ENCODE data around the gene SPAG9.
A peak's percentile ranks its signal among the peaks of the same experiment; 100 is the strongest.

Gene SPAG9

GRCh38 chr17:50961282-50962220 lies 159.1 kb downstream of the SPAG9 start:
- TF ChIP-seq, protein P1, sequence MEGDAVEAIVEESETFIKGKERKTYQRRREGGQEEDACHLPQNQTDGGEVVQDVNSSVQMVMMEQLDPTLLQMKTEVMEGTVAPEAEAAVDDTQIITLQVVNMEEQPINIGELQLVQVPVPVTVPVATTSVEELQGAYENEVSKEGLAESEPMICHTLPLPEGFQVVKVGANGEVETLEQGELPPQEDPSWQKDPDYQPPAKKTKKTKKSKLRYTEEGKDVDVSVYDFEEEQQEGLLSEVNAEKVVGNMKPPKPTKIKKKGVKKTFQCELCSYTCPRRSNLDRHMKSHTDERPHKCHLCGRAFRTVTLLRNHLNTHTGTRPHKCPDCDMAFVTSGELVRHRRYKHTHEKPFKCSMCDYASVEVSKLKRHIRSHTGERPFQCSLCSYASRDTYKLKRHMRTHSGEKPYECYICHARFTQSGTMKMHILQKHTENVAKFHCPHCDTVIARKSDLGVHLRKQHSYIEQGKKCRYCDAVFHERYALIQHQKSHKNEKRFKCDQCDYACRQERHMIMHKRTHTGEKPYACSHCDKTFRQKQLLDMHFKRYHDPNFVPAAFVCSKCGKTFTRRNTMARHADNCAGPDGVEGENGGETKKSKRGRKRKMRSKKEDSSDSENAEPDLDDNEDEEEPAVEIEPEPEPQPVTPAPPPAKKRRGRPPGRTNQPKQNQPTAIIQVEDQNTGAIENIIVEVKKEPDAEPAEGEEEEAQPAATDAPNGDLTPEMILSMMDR (IDR thresholded peaks at IDR 0.05; ENCODE audit: low read depth, low read length, missing control alignments): no peak
- no peak for DNase-seq (ENCODE audit: low read depth)
- H3K4me3 ChIP-seq (ENCODE audit: low read depth, low read length): no peak overlapping the region

DNA sequence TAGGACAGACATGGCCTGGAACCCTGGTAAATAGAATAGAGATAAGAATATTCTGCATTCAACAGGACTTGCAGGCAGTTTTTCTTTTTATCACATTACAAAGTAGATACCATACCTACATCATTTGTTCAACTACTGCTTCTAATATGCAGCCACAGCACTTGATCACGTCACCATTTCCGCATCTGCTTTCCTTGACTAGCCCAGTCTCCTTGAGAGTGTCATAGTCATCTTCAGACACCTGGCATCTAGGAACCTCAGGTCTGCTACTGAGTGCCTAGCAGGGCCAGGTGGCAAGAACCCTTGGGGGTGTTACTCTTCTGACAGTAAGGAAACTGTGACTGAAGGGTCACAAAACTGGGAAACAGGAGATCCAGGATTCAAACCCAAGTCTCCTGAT lies 161.3 kb downstream of the SPAG9 start:
- H3K4me3 ChIP-seq (ENCODE audit: low read depth, low read length): no peak overlapping the region
- TF ChIP-seq, protein P1 (IDR thresholded peaks at IDR 0.05; ENCODE audit: low read depth, low read length, missing control alignments): no peak
- no peak for DNase-seq (ENCODE audit: low read depth)

DNA sequence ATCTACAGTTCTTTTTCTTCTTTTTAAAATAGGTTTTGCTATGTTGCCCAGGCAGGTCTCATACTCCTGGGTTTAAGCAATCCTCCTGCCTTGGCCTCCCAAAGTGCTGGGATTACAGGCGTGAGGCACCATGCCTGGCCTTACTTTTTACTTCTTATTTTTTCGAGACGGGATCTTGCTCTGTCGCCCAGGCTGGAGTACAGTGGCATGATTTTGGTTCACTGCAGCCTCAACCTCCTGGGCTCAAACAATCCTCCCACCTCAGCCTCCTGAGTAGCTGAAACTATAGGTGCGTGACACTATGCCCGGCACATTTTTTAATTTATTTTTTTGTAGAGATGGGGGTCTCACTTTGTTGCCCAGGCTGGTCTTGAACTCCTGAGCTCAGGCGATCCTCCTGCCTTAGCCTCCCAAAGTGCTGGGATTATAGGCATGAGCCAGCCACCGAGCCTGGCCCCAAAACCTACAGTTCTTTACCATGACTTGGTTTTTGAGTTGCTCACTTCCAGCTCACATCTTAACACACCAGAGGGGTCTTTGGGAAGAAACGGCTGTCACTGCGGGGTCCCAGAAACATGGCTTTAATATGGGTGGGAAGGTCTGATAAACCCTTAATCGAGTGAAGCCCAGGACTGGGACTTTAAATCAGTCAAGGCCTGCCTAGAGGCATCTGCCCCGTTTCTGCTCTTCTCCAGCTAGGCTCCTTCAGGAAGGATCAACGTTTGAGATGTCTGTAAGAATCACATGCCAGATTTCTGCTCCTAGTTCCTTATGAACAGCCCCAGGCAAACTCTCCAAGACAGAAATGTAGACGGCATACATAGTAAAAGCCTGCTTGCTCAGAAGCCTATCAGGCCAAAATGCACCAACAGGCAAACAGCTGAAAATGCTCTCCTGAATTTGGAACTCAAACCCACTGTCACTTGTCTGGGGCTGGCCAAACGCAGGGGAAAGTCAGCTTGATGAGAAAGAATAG lies 162.8 kb downstream of the SPAG9 start:
- no peak for DNase-seq (ENCODE audit: low read depth)
- TF ChIP-seq, protein P1 (IDR thresholded peaks at IDR 0.05; ENCODE audit: low read depth, low read length, missing control alignments): no peak
- H3K4me3 ChIP-seq (ENCODE audit: low read depth, low read length): no peak overlapping the region

DNA sequence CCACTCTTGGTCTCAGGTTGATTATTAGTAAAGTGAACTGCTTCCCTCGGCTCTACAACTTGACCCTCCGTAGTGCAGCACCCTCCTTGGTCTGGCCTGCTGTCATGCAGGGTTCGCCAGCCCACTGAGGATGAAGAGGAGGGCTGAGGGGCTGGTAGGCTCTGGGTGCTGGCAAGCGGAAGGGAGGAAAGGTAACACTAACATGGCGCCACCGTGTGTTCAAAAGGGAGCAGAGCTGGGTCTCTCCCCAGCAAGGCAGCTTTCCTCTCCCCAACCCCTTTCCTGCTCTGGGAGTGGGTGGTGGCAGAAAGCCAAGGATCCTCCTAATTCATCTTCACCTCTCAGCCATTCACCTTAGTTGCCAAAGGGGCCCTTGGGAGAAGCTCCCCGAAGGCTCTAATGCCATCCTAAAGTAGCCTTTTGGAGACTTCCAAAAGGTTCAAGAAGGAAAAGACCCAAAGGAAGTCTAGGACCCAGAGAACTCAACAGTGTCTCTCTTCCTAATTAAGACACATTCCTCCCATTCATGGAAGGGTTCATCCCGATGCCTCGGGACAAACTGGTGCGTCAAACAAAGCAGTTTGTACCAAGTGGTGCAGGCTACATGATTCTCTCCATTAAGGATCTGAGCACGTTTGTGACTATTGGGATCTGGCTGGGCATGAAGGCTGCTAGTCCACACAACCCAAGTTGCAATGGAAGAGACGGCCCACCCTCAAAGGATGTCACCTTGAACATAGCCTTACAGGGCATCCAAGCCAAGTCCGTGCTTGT lies 163.7 kb downstream of the SPAG9 start:
- DNase-seq (ENCODE audit: low read depth): no peak
- TF ChIP-seq, protein P1 (IDR thresholded peaks at IDR 0.05; ENCODE audit: low read depth, low read length, missing control alignments): peak; percentile 87
- H3K4me3 ChIP-seq (ENCODE audit: low read depth, low read length): no peak overlapping the region

DNA sequence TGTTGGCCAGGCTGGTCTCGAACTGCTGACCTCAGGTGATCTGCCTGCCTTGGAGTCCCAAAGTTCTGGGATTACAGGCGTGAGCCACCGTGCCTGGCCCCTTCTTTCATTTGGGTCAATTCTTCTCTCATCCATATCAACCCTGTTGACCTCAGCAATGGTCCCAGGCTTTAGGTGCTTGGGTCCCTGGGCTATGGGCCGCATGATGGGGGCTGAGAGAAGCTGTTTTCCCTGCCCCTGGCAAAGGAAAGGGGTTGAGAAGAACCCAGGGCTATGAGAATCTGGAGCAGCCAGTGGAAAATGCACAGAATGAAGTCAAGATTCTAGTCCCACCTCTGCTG lies 164.3 kb downstream of the SPAG9 start:
- TF ChIP-seq, protein P1 (IDR thresholded peaks at IDR 0.05; ENCODE audit: low read depth, low read length, missing control alignments): no peak
- no peak overlapping the region for H3K4me3 ChIP-seq (ENCODE audit: low read depth, low read length)
- DNase-seq (ENCODE audit: low read depth): no peak

GRCh38 chr17:50955667-50956120 lies 165.0 kb downstream of the SPAG9 start:
- TF ChIP-seq, protein P1 (IDR thresholded peaks at IDR 0.05; ENCODE audit: low read depth, low read length, missing control alignments): no peak
- no peak for DNase-seq (ENCODE audit: low read depth)
- H3K4me3 ChIP-seq (ENCODE audit: low read depth, low read length): no peak overlapping the region

All from GM12864 (cell line).